HG02840 (cell line): ENCODE results near the gene PARK7.
A peak's percentile ranks its signal among the peaks of the same experiment; 100 is the strongest.
"Not testable (repeated sequence)": the region's sequence is repeated elsewhere in the genome, so short reads cannot be mapped to it uniquely, and the experiment has no call there.

Experiments
- ATAC-seq: cut with Tn5 transposase; IDR thresholded peaks from one replicate; pipeline ENCODE4 v1.9.1; 2021; ENCODE audit warnings: mild to moderate bottlenecking, moderate library complexity, moderate number of reproducible peaks; ENCODE audit not compliant: unreplicated experiment, low FRiP score

The PARK7 gene

GRCh38 chr1:7961216-7962013 is at the start of gene PARK7:
Gene PARK7 (plus strand): TSS chr1:7961711. CDS start chr1:7962786, 1,075 bp downstream.
- ATAC-seq = peak; percentile 94

- no peak for ATAC-seq
These were observed 49.4 kb upstream of the PARK7 start for GRCh38 chr1:7912145-7912544.

- no peak for ATAC-seq
These were observed 48.6 kb upstream of the PARK7 start for GRCh38 chr1:7912743-7913557.

- no peak for ATAC-seq
These were observed 45.5 kb upstream of the PARK7 start for GRCh38 chr1:7915826-7916500.

GRCh38 chr1:7916501-7916830 is 45.0 kb upstream of the PARK7 start:
- no peak for ATAC-seq

- not testable (repeated sequence) for ATAC-seq
These were observed 43.5 kb upstream of the PARK7 start for GRCh38 chr1:7917971-7918370.

GRCh38 chr1:7919880-7920279 is 41.6 kb upstream of the PARK7 start:
- ATAC-seq = no peak

GRCh38 chr1:7921796-7922195 is 39.7 kb upstream of the PARK7 start:
- no peak for ATAC-seq

GRCh38 chr1:7922301-7922700 is 39.2 kb upstream of the PARK7 start:
- ATAC-seq = no peak

GRCh38 chr1:7927061-7927460 is 34.5 kb upstream of the PARK7 start:
- ATAC-seq = not testable (repeated sequence)

- ATAC-seq = no peak
These were observed 33.3 kb upstream of the PARK7 start for GRCh38 chr1:7928247-7928646.

- no peak for ATAC-seq
These were observed 31.9 kb upstream of the PARK7 start for GRCh38 chr1:7929637-7930036.

GRCh38 chr1:7930645-7931445 is 30.7 kb upstream of the PARK7 start:
- no peak for ATAC-seq

GRCh38 chr1:7931446-7931812 is 30.1 kb upstream of the PARK7 start:
- ATAC-seq = no peak

- ATAC-seq = no peak
These were observed 28.9 kb upstream of the PARK7 start for GRCh38 chr1:7932524-7933138.

GRCh38 chr1:7938070-7938469 is 23.4 kb upstream of the PARK7 start:
- ATAC-seq = no peak

- no peak for ATAC-seq
These were observed 21.5 kb upstream of the PARK7 start for GRCh38 chr1:7940034-7940433.

- no peak for ATAC-seq
These were observed 20.6 kb upstream of the PARK7 start, which contains the start of gene TNFRSF9 for GRCh38 chr1:7940745-7941436. Gene TNFRSF9 (minus strand): TSS chr1:7940839. CDS start chr1:7939994, 845 bp downstream.

- no peak for ATAC-seq
These were observed 20.1 kb upstream of the PARK7 start for GRCh38 chr1:7941437-7941793.
